ENCODE measurements around the gene IFNL2.
"Not testable (repeated sequence)": the region's sequence is repeated elsewhere in the genome, so short reads cannot be mapped to it uniquely, and the experiment has no call there.

IFNL2 gene

DNA sequence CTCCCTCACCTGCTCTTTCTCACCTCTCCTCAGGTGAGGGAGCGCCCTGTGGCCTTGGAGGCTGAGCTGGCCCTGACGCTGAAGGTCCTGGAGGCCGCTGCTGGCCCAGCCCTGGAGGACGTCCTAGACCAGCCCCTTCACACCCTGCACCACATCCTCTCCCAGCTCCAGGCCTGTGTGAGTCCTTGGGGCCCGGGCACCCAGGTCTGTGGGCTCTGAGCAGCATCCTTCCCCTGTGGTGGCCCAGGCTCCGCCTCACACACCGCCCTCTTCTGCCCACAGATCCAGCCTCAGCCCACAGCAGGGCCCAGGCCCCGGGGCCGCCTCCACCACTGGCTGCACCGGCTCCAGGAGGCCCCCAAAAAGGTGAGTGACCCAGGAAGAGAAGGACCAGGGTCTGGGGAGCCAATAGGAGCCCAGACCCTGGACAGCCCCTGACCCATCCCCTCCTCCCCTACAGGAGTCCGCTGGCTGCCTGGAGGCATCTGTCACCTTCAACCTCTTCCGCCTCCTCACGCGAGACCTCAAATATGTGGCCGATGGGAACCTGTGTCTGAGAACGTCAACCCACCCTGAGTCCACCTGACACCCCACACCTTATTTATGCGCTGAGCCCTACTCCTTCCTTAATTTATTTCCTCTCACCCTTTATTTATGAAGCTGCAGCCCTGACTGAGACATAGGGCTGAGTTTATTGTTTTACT is 29.9 kb downstream of the IFNL2 start:
- DNase-seq (ENCODE audit: low spot score): no peak

GRCh38 chr19:39299404-39299803 is 31.2 kb downstream of the IFNL2 start:
- DNase-seq (ENCODE audit: low spot score): no peak

GRCh38 chr19:39299832-39300231 is 31.6 kb downstream of the IFNL2 start:
- DNase-seq (ENCODE audit: low spot score): no peak

DNA sequence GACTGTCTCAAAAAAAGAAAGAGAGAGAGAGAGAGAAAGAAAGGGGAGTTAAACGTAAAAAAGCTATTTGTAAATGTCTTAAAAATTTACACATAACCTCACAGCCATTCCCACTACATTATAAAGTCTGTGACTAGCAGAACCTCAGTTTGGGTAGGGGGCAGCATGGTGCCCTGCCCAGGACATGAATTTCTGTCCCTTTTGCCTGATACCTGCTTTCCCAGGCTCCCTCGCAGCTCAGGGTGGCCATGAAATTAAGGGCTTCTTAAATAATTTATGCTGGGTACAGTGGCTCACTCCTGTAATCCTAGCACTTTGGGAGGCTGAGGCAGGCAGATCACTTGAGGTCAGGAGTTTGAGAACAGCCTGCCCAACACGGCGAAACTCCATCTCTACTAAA is 32.8 kb downstream of the IFNL2 start:
- no peak for DNase-seq (ENCODE audit: low spot score)

DNA sequence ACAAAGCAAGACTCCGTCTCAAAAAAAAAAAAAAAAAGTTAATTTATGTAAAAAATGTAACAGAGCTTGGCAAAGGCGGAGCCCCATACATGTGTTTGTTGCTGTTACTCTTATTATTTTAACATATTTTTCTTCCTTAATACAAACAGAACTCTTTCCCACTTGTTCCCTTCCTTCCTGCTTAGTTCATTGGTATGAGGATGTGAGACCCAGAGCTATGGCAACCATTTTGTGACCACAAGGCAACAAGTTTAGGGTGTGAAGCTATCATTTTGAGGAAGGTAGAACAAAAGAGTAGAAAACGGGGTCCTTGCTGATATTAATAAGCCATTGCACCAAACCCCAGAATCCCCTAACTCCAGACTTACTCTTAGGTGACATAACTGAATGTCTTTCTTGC is 33.4 kb downstream of the IFNL2 start:
- no peak for DNase-seq (ENCODE audit: low spot score)

DNA sequence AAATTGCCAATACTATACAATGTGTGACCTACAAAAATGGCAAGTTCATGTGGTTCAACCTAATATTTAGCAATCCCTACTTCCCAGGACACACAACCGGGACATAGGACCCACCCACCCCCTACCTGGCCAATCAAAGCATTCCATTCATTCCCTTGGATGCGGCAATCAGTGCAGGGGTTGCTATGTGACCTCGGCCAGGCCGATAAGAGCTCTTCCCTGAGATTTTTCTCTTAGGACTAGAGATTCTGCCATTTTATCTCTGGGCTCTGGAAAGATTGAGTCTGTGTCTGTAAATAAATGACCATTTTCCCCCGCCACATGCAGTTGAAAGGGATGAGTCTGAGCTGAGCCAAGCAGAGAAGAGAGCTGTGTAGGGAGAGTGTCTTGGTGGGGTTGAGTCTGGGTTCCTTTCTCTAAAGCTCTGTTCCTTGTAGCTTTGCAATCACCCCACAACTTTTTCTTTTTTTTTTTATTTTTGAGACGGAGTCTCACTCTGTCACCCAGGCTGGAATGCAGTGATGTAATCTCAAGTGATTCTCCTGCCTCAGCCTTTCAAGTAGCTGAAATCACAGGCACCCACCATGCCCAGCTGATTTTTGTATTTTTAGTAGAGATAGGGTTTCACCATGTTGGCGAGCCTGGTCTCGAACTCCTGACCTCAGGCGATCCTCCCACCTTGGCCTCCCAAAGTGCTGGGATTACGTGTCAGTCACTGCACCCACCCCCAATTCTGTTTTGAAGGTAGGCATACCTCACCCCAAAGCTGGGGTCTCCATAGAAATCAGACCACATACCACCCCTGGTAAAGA is 35.4 kb downstream of the IFNL2 start:
- no peak for DNase-seq (ENCODE audit: low spot score)

- no peak for DNase-seq (ENCODE audit: low spot score)
Observed at GRCh38 chr19:39304185-39304513, 36.0 kb downstream of the IFNL2 start.

DNA sequence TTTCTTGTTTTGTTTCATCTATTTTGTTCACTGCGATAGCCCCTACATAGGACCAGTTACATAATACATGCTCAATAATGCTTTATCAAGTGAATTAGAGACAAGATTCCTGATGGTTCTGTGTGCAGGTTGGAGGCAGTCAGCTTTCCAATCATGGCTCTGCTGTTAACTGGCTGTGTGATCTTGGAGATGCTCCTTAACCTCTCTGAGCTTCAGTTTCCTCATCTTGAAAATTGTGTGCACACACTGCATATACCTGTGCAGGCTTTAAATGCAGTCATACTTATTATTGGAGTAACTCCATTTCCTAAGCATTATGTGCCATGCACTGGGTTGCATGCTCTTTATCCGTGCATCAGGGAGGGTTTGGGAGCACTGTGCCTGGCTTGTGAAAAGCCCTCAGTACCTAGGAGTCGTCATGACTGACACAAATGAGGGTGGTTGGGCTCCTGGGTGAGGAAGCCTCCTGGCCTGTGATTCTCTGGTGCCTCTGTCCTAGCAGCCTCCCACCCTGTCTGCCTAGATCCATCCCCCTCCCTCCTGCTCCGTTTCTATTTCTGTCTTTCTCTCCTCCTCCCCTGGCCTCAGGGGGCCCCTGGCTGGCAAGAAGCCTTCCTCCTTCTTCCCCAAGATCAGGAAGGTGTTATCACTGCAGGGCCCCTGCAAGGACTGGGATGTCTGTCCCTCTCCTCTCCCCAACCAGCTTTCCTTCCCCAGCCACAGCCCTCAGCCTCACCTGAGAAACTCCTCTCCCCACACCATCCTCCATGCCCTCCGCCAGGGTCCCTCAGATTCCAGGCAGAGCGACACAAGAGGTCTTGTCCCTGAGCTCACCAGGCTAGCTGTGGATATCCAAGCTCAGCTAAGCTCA is 36.7 kb downstream of the IFNL2 start:
- no peak for DNase-seq (ENCODE audit: low spot score)

- no peak for DNase-seq (ENCODE audit: low spot score)
Observed at GRCh38 chr19:39306075-39306474, 37.9 kb downstream of the IFNL2 start.

DNA sequence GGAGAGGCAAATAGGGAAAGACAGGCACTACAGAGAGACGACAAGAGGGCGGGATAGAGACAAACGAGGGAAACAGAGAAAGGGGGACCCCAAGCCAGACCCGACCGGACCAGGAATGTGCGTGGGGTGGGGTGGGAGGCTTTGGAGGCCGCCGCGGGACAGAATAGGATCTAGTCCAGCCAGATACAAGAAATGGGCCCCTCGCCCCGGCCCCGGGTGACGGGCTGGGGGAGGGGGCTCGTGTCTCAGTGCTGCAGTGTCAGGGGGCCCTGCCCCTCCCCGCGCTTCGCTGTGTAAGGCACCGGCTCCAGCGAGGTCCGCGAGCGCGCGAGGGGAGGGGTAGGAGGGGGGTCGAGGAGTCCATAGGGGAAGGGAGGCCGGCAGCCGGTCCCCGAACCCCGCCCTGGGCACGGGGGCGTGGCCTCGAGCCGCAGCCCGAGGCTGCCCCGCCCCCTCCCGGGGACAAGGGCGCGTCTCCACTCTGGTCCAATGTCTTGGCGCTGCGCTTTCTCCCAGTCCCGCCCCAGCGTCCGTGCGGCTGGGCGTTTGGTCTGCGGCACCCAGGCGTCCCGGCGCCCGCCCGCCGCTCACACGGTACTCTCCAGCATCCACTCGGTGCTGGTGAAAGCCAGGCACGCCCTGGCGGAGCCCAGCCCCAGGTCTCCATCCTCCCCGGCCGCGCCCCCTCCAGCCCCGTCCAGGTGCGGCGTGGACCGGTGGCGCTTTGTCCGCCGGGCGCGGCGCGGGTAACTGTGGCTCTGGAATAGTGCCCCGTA is 39.0 kb downstream of the IFNL2 start:
- no peak for DNase-seq (ENCODE audit: low spot score)

DNA sequence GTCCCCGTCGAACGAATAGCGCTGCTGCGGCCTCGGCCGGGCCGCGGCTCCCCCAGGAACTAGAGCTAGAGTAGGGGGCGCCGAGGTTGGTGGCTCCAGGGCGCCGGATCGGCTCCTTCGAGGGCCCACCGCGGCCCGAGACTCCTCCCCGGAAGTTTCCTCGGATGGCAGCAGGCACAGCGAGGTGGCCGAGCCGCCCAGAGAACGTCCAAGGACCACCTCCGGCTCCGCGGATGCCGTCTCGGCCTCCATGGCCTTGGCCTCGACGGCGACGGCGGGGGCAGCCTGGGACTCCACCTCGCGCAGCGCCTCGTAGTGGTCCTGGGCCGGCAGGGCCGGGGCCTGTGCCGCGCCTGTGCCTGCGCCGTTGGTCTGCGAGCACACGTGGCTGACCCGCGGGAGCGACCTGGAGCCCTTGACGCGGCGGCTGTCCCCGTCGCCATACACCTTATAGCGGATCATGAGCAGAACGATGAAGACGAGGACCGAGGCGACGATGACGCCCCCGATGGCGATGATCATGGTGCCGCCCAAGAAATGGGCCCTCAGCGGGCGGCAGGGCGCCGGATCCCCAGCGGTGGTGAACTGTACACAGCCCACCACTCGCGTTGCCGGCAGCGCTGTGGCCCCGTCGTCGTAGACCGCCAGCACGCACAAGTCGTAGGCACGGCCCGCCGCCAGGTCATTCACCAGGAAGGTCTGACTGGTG is 39.8 kb downstream of the IFNL2 start:
- no peak for DNase-seq (ENCODE audit: low spot score)

DNA sequence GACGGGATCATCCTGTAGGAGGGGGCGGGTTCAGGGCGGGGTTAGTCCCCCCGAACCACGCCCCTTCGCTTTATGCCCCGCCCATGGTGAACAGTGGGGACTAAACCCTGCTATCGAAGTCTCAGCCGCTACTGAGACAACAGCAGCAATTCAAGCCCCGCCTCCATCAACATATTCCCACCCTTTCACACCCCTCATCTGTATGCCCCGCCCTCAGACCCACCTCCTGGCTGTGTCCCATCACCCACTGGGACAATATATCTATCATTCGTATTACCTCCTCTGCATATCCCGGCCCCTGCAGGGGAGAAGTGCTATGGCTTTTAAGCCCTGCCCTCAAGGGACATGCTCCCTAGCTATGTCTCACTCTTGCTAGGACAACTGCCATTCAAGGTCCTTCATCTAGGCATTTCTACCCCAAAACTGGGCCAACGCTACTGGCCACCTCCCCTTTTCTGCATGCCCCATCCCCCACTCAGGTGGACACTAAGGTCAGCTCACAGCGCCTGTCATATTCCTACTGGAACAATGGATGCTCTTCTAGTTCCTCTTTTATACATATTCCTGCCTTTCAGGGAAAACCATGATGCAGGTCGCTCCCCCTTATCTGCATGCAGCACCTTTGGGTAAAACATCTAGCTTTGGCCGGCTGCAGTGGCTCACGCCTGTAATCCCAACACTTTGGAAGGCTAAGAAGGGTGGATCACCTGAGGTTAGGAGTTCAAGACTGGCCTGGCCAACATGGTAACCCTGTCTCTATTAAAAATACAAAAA is 40.5 kb downstream of the IFNL2 start:
- no peak for DNase-seq (ENCODE audit: low spot score)

DNA sequence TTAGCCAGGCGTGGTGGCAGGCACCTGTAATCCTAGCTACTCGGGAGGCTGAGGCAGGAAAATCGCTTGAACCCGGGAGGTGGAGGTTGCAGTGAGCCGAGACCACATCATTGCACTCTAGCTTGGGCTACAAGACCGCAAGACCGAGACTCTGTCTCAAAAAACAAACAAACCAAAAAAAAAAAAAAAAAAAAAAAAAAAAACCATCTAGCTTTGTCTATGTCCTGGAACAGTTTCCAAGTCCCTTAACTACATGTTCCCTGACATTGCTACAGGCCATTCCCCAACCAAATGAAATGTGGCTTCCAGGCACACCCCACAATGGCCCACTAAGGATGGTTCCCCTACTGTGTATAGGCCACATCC is 41.1 kb downstream of the IFNL2 start:
- not testable (repeated sequence) for DNase-seq (ENCODE audit: low spot score)

GRCh38 chr19:39310558-39311311 is 42.5 kb downstream of the IFNL2 start:
- no peak for DNase-seq (ENCODE audit: low spot score)

- no peak for DNase-seq (ENCODE audit: low spot score)
Observed at GRCh38 chr19:39314016-39314728, 46.0 kb downstream of the IFNL2 start.

GRCh38 chr19:39315933-39316332 is 47.7 kb downstream of the IFNL2 start:
- DNase-seq (ENCODE audit: low spot score): no peak

DNA sequence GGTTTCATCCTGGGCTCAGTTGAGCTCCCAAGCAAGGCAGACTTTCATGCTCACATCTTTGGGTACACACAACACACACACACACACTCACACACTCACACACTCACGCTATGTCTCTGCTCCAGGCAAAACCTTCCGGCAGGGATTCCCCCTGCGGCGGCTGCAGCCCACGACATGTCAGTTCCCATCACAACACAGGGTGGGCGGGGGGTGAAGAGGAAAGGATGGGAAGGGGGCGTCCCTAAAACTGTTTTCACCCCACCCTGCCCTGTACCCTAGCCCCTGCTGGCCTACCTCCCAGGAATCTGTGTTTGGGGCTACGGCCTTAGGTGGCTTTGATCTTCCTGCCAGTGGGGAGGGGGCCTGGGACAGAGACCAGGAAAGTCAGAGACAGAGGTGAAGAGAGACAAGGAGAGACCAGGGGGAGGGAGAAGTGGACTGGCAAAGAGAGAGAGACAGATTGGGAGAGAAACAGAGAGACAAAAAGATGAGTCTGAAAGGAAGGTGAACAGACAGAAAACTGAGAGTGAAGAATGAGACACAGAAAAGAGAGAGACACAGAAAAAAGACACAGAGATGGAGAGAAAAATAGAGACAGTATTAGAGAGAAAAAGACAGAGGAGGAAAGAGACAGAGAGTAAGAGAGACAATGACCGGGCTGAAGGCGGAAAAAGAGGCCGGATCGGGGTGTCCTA is 48.6 kb downstream of the IFNL2 start:
- no peak for DNase-seq (ENCODE audit: low spot score)

DNA sequence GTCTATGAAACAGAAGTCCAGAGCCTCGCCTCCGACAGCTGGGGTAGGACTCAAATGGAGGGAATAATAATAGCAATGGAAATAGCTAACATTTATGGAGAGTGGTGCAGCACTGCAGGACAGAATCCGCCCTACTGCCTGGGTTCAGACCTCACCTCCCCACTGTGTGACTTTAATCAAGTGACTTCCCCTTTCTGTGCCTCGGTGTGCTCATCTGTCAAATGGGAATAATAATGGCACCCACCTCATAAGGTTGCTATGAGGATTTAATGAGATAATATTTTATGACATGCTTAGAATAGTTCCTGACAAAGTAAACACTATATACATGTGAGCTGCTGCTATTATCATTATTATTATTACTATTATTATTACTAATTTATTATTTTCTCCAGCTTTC is 49.3 kb downstream of the IFNL2 start:
- DNase-seq (ENCODE audit: low spot score): no peak

GRCh38 chr19:39318071-39318470 is 49.9 kb downstream of the IFNL2 start:
- no peak for DNase-seq (ENCODE audit: low spot score)
